Stimulated activated effector memory CD8-positive, alpha-beta T cell treated with anti-CD3 and anti-CD28 coated beads, Interleukin-12 subunit alpha, Interleukin-12 subunit beta, amount 100 ng/mL, for 72 hours (primary cell): ENCODE measurements around the gene FGD3.

ENCODE experiments used
- ATAC-seq: fragments of 150-1000 bp; cut with Tn5 transposase; 2 replicates; pipeline ENCODE4 v1.10.0; 2021
- DNase-seq, 2 donors: peaks; one replicate each; pipeline ENCODE4 v3.0.0; 2021 to 2022; ENCODE audit warnings: low spot score in 2 of 2
- H3K27ac Mint-ChIP-seq: one replicate; pipeline ENCODE4 v1.8.0; 2022; ENCODE audit warnings: mild to moderate bottlenecking, mixed read lengths
- H3K36me3 Mint-ChIP-seq: one replicate; pipeline ENCODE4 v1.8.0; 2022; ENCODE audit warnings: mild to moderate bottlenecking, mixed read lengths
- H3K4me1 Mint-ChIP-seq: one replicate; pipeline ENCODE4 v1.8.0; 2022; ENCODE audit warnings: mixed read lengths
- H3K4me3 Mint-ChIP-seq: one replicate; pipeline ENCODE4 v1.8.0; 2022; ENCODE audit warnings: mild to moderate bottlenecking, mixed read lengths
- H3K9me3 Mint-ChIP-seq: one replicate; pipeline ENCODE4 v1.8.0; 2022; ENCODE audit warnings: mixed read lengths

The FGD3 gene

DNA sequence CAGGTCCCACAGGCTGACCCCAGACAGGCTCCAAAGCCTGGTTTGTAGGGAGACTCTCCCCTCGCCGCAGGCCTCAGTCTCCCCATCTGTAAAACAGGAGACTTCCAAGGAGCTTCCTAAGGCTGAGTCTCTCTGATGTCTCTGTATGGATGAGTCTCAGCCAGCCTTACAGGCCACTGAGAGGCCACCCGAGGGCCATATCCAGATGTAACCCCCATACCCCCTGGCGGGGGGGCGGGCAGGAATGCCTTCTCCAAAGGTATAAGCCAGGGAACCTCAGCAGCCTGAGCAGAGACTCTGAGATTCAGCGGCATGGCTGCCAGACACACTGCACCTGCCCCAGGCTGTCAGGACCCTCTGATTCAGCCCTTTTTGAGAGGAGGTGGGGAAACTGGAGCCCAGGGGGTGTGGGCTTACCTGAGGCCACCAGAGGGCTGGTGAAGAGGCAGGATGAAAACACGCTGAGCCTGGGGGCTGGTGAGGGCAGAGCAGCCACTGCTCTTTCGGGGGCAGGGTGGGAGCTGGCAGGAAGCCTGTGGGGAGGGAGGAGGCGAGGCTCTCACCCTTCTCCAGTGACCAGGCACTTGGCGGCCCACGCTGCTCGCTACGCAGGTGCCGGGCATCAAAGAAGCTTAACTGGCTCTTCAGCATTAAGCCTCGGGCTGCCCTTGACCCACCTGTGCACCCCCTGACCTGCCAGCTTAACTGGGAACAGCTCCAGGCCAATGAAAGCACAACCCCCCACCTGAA is 105.6 kb downstream of the FGD3 start:
- Mint-ChIP-seq H3K9me3 (no peaks in the 10 kb centered on the region), H3K4me1 (peaks cover 36% of the 10 kb centered on the region), H3K36me3 (peaks cover 9% of the 10 kb centered on the region), H3K4me3 (no peak overlapping the region), H3K27ac (peak overlapping the region; percentile 83)
- DNase-seq (no peak), ATAC-seq (no peak)

DNA sequence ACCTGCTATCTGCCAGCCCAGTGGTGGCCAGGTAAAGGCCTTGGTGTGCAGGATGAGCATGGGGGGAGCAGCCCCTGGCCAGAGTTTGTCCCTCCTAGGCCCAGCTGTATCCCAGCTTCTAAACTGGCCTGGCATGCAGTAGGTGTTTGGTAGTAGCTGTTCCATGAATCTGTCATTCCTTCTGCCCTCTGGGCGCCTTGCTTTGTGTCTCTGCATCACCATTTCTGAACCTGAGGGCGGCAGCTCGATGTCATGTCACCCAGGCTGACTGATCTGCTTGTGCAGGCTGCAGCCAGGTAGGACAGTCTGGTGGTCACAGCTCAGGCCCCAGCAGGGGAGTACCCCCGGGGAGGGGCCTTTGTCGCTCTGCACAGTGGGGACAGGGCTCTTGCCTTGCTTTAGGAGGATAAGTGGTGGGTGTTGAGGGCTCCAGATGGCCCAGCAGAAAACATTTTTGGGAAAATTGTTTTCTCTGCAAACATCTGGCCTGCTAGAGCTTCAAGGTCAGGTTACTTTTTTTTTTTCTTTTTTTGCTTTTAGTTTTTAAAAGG is 106.5 kb downstream of the FGD3 start:
- peaks cover 34% of the 10 kb centered on the region for H3K4me1 Mint-ChIP-seq
- no peak overlapping the region for H3K27ac Mint-ChIP-seq

GRCh38 chr9:93054758-93055704 is 107.7 kb downstream of the FGD3 start:
- peaks cover 11% of the 10 kb centered on the region for H3K36me3 Mint-ChIP-seq
- H3K27ac Mint-ChIP-seq: peak overlapping the region; percentile 83
- no peaks in the 10 kb centered on the region for H3K9me3 Mint-ChIP-seq
- no peak overlapping the region for H3K4me3 Mint-ChIP-seq
- peaks cover 36% of the 10 kb centered on the region for H3K4me1 Mint-ChIP-seq
- no peak for DNase-seq
- no peak for ATAC-seq

More for the DNA sequence above, 106.5 kb downstream of the FGD3 start:
- DNase-seq (no peak), ATAC-seq (no peak)
- Mint-ChIP-seq H3K36me3 (peaks cover 11% of the 10 kb centered on the region), H3K9me3 (no peaks in the 10 kb centered on the region), H3K4me3 (no peak overlapping the region)

DNA sequence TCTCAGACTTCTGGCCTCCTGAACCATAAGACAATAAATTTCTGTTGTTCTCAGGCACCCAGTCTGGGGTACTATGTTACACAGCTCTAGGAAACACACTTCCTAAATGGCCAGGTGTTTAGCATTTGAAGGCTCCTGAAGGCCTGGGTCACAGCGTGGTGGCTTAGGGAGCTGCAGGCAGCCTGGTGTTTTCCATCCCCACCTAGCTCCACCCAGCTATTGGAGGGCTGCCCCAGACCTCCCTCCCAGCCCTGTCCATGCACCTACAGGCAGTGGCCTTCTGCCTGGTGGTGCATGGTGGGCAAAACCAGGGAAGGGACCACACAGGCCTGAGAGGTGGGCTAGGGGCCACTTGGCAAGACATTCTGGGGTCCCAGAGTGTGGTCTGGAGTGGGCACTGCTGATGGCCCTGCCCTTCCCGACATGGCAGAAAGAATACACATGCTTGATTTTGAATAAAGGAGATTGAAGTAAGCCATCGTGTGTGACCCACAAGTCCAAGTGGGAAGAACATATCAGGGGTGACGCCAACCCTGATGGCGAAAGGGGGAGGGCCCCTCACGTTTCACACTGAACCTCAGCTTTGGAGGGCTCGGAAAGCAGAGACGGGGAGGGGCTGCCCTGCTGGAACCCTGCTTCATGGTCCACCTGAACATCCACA is 109.8 kb downstream of the FGD3 start:
- peak overlapping the region; percentile 79 for H3K4me3 Mint-ChIP-seq
- peak overlapping the region; percentile 65 for H3K27ac Mint-ChIP-seq
- ATAC-seq: no peak
- H3K36me3 Mint-ChIP-seq: peaks cover 17% of the 10 kb centered on the region
- peaks cover 57% of the 10 kb centered on the region for H3K4me1 Mint-ChIP-seq
- DNase-seq: no peak
- H3K9me3 Mint-ChIP-seq: no peaks in the 10 kb centered on the region

- Mint-ChIP-seq H3K27ac (peak overlapping the region; percentile 65), H3K4me1 (peaks cover 62% of the 10 kb centered on the region), H3K4me3 (peak overlapping the region; percentile 79), H3K9me3 (no peaks in the 10 kb centered on the region), H3K36me3 (peaks cover 17% of the 10 kb centered on the region)
- no peak for DNase-seq
- ATAC-seq: peak; percentile 20
Observed at GRCh38 chr9:93057703-93058354, 110.5 kb downstream of the FGD3 start.

DNA sequence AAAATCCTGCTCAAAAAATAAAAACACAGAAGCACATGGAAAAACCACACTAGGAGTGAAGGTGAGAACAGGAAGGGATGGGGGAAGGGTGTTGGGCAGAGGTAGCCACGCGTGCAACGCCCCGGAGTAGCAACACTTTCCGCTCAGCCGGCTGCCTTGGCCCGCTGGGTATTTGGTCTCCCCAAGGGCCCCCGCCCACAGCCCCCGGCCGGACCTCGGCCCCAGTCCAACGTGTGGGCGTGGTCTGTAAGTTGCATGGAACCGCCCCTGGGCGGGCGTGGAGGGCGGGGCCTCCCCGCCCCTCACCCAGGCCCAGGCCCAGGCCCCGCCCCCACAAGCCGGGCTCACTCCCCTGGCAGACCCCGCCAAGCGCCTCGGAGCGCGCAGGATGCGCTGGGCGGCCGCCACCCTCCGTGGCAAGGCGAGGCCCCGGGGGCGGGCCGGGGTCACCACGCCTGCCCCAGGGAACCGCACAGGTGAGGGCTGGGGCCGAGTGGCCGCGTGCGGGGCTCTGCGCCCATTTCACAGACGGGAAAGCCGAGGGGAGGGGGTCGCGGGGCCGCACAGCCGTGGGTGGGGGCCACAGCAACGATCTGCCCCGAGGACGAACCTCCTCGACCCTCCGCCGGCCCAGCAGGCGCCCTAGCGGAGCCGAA is 111.2 kb downstream of the FGD3 start, which contains the start of gene SUSD3:
Gene SUSD3, plus strand, starts transcription at position 347 of the 656 bp plus-strand sequence. Its CDS starts 42 bp downstream, at position 389.
- peak within 1 kb of the TSS; percentile 86 for H3K27ac Mint-ChIP-seq
- H3K9me3 Mint-ChIP-seq: no peaks in the 10 kb centered on the region
- H3K4me3 Mint-ChIP-seq: peak within 1 kb of the TSS; percentile 79
- DNase-seq: peak; percentile 41 to 80
- H3K36me3 Mint-ChIP-seq: peaks cover 17% of the 10 kb centered on the region
- peaks cover 56% of the 10 kb centered on the region for H3K4me1 Mint-ChIP-seq
- ATAC-seq: peak; percentile 74

GRCh38 chr9:93059011-93059714 is 111.8 kb downstream of the FGD3 start:
- peak in 1 of 2 donors; percentile 66 for DNase-seq
- Mint-ChIP-seq H3K9me3 (no peaks in the 10 kb centered on the region), H3K36me3 (peaks cover 17% of the 10 kb centered on the region), H3K4me1 (peaks cover 56% of the 10 kb centered on the region), H3K27ac (peak overlapping the region; percentile 86), H3K4me3 (peak overlapping the region; percentile 79)
- peak; percentile 17 for ATAC-seq

DNA sequence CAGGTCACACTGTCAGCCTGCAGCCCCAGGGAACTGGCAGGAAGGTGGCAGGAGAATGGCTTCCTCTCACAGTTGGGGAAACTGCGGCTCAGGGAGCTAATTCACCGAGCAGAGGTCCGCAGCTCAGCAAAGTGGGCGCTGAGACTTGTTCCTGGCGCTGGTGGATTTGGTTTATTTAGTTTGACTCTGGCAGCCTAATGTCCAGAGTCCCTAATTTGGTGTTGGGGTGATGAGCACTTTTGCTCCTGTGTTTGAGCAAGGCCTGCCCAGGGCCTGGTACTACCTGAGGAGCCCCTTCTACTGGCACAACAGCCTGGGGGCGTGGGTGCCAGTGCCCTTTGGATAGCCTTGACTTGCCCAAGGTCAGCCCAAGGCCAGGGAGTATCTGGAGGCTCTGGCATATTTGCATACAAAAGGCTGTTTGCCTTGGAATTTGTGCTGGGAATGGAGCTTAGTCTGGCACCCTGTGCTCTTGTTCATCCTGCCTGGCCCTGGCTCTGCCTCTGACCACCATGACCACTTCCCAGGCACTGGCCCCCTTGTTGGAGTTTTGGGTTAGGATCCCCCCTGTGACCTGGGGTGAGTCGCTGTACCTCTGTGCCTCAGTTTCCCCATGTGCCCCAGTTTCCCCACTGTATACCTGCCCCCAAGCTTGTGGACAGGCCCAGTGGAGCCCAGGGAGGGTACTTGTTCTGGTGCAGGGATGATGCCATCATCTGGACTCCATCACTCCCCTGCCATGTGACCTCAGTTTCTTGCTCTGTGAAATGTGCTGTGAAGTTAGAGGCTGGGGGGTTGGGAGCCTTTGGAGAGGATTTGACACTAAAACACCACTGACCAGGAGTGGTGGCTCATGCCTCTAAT is 112.6 kb downstream of the FGD3 start:
- H3K36me3 Mint-ChIP-seq: peaks cover 17% of the 10 kb centered on the region

DNA sequence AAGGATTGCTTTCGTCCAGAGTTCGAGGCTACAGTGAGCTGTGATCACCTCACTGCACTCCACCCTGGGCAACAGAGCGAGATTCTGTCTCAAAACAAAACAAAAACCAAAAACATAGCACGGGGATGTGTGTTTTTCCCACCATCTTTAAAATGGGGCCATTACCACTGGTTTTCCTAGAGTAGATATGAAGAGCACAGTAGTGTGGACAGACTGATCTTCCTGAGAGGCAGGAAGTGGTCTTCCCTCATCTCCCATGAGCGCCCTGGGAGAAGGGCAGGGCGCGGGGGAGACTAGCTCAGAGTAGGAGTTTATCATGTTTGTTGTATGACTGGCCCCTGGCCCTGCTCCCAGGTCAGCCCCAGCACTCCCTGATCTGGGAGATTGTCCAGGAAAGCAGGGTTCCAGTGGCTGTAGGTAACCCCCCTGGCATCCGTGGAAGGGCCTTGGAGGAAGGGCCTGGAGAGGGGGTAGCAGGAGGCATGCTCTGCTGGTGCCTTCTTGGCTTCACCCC is 113.5 kb downstream of the FGD3 start:
- H3K27ac Mint-ChIP-seq: peak overlapping the region; percentile 86
- DNase-seq (no peak), ATAC-seq (no peak)
- peaks cover 25% of the 10 kb centered on the region for H3K36me3 Mint-ChIP-seq
- no peaks in the 10 kb centered on the region for H3K9me3 Mint-ChIP-seq
- H3K4me1 Mint-ChIP-seq: peaks cover 66% of the 10 kb centered on the region
- peak overlapping the region; percentile 79 for H3K4me3 Mint-ChIP-seq

More for the DNA sequence above, 112.6 kb downstream of the FGD3 start:
- H3K9me3 Mint-ChIP-seq: no peaks in the 10 kb centered on the region
- peak overlapping the region; percentile 86 for H3K27ac Mint-ChIP-seq
- H3K4me3 Mint-ChIP-seq: peak overlapping the region; percentile 79
- H3K4me1 Mint-ChIP-seq: peaks cover 62% of the 10 kb centered on the region
- DNase-seq (peak in 1 of 2 donors; percentile 53), ATAC-seq (no peak)

GRCh38 chr9:93061260-93061751 is 114.0 kb downstream of the FGD3 start:
- Mint-ChIP-seq H3K4me1 (peaks cover 71% of the 10 kb centered on the region), H3K4me3 (peak overlapping the region; percentile 79), H3K9me3 (no peaks in the 10 kb centered on the region), H3K36me3 (peaks cover 29% of the 10 kb centered on the region), H3K27ac (peak overlapping the region; percentile 86)
- no peak for ATAC-seq
- DNase-seq: no peak

GRCh38 chr9:93061791-93062763 is 114.8 kb downstream of the FGD3 start:
- H3K9me3 Mint-ChIP-seq: no peaks in the 10 kb centered on the region
- peak overlapping the region; percentile 79 for H3K4me3 Mint-ChIP-seq
- peak overlapping the region; percentile 68 for H3K27ac Mint-ChIP-seq
- H3K4me1 Mint-ChIP-seq: peaks cover 71% of the 10 kb centered on the region
- DNase-seq: no peak
- H3K36me3 Mint-ChIP-seq: peaks cover 29% of the 10 kb centered on the region
- ATAC-seq: no peak
